Stimulated activated naive CD8-positive, alpha-beta T cell treated with anti-CD3 and anti-CD28 coated beads, Interleukin-15, Interleukin-2, amounts not matched to agents 100 ng/mL and 50 ng/mL, for 24 hours (primary cell): ENCODE measurements around the gene JAG1.

Experiments
- H3K27ac Mint-ChIP-seq: one replicate; pipeline ENCODE4 v1.8.0; 2021; ENCODE audit warnings: mild to moderate bottlenecking, mixed read lengths
- H3K27me3 Mint-ChIP-seq: one replicate; pipeline ENCODE4 v1.8.0; 2021; ENCODE audit warnings: mixed read lengths
- H3K36me3 Mint-ChIP-seq: one replicate; pipeline ENCODE4 v1.8.0; 2021; ENCODE audit warnings: low read depth, mixed read lengths
- H3K4me1 Mint-ChIP-seq: one replicate; pipeline ENCODE4 v1.8.0; 2021; ENCODE audit warnings: low read depth, mixed read lengths
- H3K4me3 Mint-ChIP-seq: one replicate; pipeline ENCODE4 v1.8.0; 2021; ENCODE audit warnings: mild to moderate bottlenecking, mixed read lengths
- H3K9me3 Mint-ChIP-seq: one replicate; pipeline ENCODE4 v1.8.0; 2021; ENCODE audit warnings: mixed read lengths

The JAG1 gene

DNA sequence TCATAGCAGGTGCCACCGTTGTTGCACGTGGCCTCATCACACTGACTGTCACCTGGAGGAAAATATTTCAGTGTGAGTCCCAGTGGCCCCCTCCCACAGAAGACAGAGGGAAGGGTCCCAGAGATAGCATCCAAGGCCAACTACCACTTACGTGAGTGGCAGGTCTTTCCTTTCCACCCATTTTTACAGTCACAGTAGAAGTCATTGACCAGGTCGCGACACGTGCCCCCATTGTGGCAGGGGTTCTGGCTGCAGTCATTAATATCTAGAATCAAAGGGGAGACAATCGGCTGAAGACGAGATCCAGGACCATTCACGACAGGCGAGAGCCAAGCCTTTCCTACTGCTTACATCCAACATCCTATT is 28.6 kb downstream of the JAG1 start:
- Mint-ChIP-seq H3K27me3 (peaks cover 9% of the 10 kb centered on the region), H3K36me3 (peaks cover 5% of the 10 kb centered on the region), H3K4me3 (no peak overlapping the region), H3K4me1 (peaks cover 7% of the 10 kb centered on the region), H3K9me3 (no peaks in the 10 kb centered on the region), H3K27ac (no peak overlapping the region)

DNA sequence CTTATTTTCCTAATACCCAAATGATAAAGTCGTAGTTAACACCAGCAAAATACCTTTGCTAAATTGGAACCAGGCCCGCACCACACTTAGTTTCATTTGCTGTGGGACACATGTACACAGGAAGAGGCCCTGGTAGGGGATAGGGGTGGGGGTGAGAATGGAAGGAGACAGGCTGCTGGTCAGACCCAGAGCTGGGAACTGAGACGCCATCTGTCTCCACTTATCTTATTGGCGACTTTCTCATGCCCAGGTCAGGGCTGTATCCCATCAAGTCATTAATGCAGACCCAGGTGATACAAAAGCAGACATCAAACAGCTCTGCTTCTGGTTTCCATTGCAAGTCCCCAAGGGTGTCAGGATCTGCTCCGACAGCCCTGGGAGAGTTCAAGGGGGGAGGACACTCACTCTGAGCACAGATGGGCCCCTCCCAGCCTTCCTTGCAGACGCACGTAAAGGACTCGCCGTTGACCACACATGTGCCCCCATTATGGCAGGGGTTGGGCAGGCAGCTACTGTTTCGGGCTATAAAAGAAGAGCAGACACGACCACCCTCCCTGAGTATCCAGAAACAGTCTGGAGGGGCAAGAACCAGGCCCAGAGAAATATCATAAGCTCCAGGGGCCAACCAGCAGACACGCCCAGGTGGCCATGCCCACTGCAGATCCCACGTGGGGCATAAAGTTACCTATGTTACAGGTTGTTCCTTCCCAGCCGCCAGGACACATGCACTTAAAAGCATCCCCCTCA is 29.2 kb downstream of the JAG1 start:
- no peak overlapping the region for H3K27ac Mint-ChIP-seq
- peaks cover 4% of the 10 kb centered on the region for H3K27me3 Mint-ChIP-seq
- peaks cover 5% of the 10 kb centered on the region for H3K36me3 Mint-ChIP-seq
- no peaks in the 10 kb centered on the region for H3K9me3 Mint-ChIP-seq
- peaks cover 7% of the 10 kb centered on the region for H3K4me1 Mint-ChIP-seq
- H3K4me3 Mint-ChIP-seq, result no peak overlapping the region

- H3K27ac Mint-ChIP-seq, result no peak overlapping the region
These were observed 30.3 kb downstream of the JAG1 start for GRCh38 chr20:10643560-10643873.

DNA sequence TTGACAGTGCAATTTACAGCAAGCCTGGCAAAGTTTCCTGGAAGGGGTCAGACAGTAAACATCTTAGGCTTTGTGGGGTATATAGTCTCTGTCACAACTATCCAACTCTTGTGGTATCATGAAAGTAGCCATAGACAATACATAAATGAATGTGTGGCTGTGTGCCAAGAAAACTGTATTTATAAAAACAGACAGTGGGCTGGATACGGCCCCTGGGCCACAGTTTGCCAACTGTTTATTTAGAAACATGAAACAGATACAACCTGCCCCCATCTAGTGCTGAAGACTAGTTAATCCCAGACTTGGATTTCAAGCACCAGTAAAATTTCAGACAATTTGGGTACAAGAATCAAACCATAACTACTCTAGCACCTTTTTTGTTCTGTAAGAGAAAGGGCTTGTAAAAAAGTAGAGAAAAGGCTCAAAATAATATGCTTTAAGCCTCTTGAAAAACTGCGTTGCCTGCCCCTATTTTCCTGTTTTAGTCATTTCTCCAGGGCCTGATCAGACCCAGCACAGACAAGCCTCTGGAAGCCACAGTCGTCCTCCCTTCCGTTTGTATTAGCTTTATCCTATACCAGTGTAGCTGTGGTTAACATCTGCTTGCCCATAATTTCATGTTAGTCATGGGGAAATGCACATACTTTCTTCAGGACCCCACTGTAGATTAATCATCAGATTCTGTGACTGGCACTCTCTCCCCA is 30.8 kb downstream of the JAG1 start:
- no peaks in the 10 kb centered on the region for H3K9me3 Mint-ChIP-seq
- no peaks in the 10 kb centered on the region for H3K27me3 Mint-ChIP-seq
- H3K4me3 Mint-ChIP-seq, result no peak overlapping the region
- no peak overlapping the region for H3K27ac Mint-ChIP-seq
- peaks cover 4% of the 10 kb centered on the region for H3K4me1 Mint-ChIP-seq
- peaks cover 5% of the 10 kb centered on the region for H3K36me3 Mint-ChIP-seq

More at GRCh38 chr20:10643560-10643873, 30.3 kb downstream of the JAG1 start:
- Mint-ChIP-seq H3K9me3 (no peaks in the 10 kb centered on the region), H3K4me1 (peaks cover 4% of the 10 kb centered on the region), H3K27me3 (no peaks in the 10 kb centered on the region), H3K36me3 (peaks cover 5% of the 10 kb centered on the region), H3K4me3 (no peak overlapping the region)

DNA sequence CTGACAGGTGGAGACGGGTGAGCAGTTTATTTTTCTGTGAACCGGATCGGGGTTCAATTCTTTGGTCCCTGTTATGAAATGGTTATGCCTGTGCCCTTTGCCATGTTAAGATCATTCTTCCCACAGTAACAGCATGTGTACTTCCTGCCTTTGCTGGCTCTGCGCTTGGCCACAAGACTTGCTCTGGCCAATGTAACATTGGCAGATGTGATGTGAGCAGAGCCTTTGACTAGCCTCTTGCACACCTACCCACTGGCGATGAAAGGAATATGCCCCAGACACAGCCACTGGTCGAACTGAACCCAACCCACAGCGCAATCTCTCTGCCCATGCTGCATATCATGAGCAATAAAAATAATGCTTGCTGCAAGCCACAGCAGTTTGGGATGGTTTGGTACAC is 31.9 kb downstream of the JAG1 start:
- no peak overlapping the region for H3K4me3 Mint-ChIP-seq
- no peaks in the 10 kb centered on the region for H3K9me3 Mint-ChIP-seq
- no peak overlapping the region for H3K27ac Mint-ChIP-seq
- H3K4me1 Mint-ChIP-seq, result peaks cover 4% of the 10 kb centered on the region
- no peaks in the 10 kb centered on the region for H3K27me3 Mint-ChIP-seq
- peaks cover 5% of the 10 kb centered on the region for H3K36me3 Mint-ChIP-seq

DNA sequence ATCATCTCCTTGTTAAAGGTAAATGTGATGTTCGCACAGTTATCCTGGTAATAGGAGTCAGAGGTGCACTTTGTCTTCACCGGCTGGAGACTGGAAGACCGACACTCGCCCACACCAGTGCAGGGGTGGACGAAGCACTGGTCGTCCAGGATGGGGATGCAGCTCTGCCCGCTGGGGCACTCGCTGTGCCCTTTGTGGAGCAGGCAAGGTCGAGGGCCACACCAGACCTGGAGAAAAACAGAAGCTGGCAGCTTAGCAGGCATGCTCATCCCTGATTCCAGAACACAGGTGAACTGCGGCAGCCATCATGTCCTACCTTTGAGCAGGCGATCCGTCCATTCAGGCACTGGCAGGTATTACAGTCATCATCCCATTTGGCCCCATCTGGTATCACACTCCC is 32.3 kb downstream of the JAG1 start:
- Mint-ChIP-seq H3K4me1 (peaks cover 4% of the 10 kb centered on the region), H3K36me3 (peaks cover 5% of the 10 kb centered on the region), H3K4me3 (no peak overlapping the region), H3K27me3 (no peaks in the 10 kb centered on the region), H3K9me3 (no peaks in the 10 kb centered on the region), H3K27ac (no peak overlapping the region)

GRCh38 chr20:10640897-10641296 is 32.9 kb downstream of the JAG1 start:
- Mint-ChIP-seq H3K27me3 (no peaks in the 10 kb centered on the region), H3K27ac (no peak overlapping the region), H3K4me3 (no peak overlapping the region), H3K4me1 (peaks cover 4% of the 10 kb centered on the region), H3K9me3 (no peaks in the 10 kb centered on the region), H3K36me3 (peaks cover 5% of the 10 kb centered on the region)

- Mint-ChIP-seq H3K27me3 (no peaks in the 10 kb centered on the region), H3K4me3 (no peak overlapping the region), H3K9me3 (no peaks in the 10 kb centered on the region), H3K4me1 (peaks cover 4% of the 10 kb centered on the region), H3K36me3 (peaks cover 5% of the 10 kb centered on the region), H3K27ac (no peak overlapping the region)
These were observed 33.9 kb downstream of the JAG1 start for GRCh38 chr20:10639737-10640556.

DNA sequence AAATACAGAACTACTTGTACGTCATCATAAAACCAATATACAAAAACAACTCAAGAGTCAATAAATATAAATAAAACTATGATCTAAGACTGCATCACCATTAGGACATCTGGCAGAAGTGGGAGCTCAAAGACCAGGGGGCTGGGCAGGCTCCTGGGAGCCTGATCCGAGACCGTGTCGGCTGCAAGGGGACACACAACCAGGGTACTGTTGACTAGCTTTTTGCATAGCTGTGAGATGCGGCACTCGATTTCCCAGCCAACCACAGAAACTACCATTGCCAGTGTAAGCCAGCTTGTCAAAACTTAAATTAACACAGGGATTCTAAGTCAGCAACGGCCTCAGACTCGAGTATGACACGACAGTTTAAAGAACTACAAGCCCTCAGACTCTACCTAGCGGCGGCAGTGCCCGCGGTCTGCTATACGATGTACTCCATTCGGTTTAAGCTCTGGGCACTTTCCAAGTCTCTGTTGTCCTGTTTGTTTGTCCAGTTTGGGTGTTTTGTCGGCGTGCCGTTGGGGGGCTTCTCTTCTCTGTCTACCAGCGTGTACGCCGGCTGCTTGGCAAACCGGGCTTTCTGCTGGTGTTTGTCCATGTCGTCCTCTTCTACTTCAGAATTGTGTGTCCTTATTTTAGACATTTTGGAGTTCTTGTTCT is 34.6 kb downstream of the JAG1 start:
- no peaks in the 10 kb centered on the region for H3K9me3 Mint-ChIP-seq

GRCh38 chr20:10637563-10637962 is 36.2 kb downstream of the JAG1 start:
- Mint-ChIP-seq H3K36me3 (peaks cover 5% of the 10 kb centered on the region), H3K9me3 (no peaks in the 10 kb centered on the region), H3K4me3 (no peak overlapping the region), H3K27me3 (no peaks in the 10 kb centered on the region), H3K4me1 (no peaks in the 10 kb centered on the region), H3K27ac (no peak overlapping the region)

More for the DNA sequence above, 34.6 kb downstream of the JAG1 start:
- Mint-ChIP-seq H3K4me1 (peaks cover under 1% of the 10 kb centered on the region), H3K27ac (no peak overlapping the region), H3K36me3 (peaks cover 5% of the 10 kb centered on the region), H3K27me3 (no peaks in the 10 kb centered on the region), H3K4me3 (no peak overlapping the region)

DNA sequence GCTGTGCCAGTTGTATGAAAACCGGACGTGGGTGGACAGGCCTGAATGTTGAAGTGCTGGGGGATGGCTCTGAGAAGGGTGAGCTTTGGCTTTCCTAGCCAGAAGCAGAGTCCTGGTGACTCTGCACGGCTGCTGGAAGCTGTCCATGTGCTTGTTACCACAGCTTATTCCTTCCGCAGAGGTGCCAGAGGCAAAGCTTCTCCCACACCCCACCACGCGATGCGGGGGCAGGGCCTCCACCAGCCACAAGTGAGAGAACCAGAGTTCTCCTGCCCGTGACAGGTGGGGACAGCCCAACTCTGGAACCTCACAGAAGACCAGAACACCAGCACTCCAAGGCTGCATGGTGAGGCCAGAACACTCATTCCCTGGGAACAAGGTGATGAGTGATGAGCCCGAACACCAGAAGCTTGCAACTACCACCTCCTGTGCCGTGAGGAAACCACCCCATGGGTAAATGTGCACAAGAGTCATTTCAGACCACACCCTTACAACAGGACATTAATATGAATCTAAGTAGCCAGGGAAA is 36.7 kb downstream of the JAG1 start:
- H3K36me3 Mint-ChIP-seq, result peaks cover 5% of the 10 kb centered on the region
- H3K4me1 Mint-ChIP-seq, result no peaks in the 10 kb centered on the region
- no peak overlapping the region for H3K27ac Mint-ChIP-seq
- no peak overlapping the region for H3K4me3 Mint-ChIP-seq
- H3K27me3 Mint-ChIP-seq, result no peaks in the 10 kb centered on the region
- no peaks in the 10 kb centered on the region for H3K9me3 Mint-ChIP-seq

- Mint-ChIP-seq H3K4me3 (no peak overlapping the region), H3K27me3 (no peaks in the 10 kb centered on the region), H3K36me3 (peaks cover 5% of the 10 kb centered on the region), H3K27ac (no peak overlapping the region), H3K9me3 (no peaks in the 10 kb centered on the region), H3K4me1 (no peaks in the 10 kb centered on the region)
These were observed 37.4 kb downstream of the JAG1 start for GRCh38 chr20:10636326-10636818.

- no peaks in the 10 kb centered on the region for H3K27me3 Mint-ChIP-seq
- H3K9me3 Mint-ChIP-seq, result no peaks in the 10 kb centered on the region
- H3K4me1 Mint-ChIP-seq, result no peaks in the 10 kb centered on the region
- H3K27ac Mint-ChIP-seq, result no peak overlapping the region
- H3K4me3 Mint-ChIP-seq, result no peak overlapping the region
- no peaks in the 10 kb centered on the region for H3K36me3 Mint-ChIP-seq
These were observed 38.2 kb downstream of the JAG1 start for GRCh38 chr20:10635476-10636208.
